Activated CD4-positive, alpha-beta T cell treated with anti-CD3 and anti-CD28 coated beads, Interleukin-2, amount 50 U/mL, for 16 hours (primary cell): ENCODE measurements around the gene SLC12A3.

Source experiments
- DNase-seq: peaks from one replicate; pipeline ENCODE4 v3.0.0-alpha.2; 2020

Gene SLC12A3

DNA sequence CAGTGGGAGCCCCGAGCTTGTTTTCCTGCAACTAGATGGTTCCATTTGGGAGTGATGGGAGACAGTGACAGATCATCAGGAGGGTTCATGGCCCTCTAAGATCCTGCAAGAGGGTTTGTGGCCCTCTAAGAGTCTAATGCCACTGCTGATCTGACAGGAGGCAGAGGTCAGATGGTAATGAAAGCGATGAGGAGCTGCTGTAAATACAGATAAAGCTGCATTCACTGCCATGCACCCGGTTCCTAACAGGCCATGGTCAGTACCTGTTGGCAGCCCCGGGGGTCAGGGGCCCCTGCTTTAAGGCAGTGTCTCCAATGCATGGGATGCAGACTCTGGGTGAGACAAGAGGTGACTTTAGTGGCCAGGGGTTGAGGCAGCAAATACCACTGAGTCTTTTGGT lies 30.8 kb downstream of the SLC12A3 start:
- no peak for DNase-seq

DNA sequence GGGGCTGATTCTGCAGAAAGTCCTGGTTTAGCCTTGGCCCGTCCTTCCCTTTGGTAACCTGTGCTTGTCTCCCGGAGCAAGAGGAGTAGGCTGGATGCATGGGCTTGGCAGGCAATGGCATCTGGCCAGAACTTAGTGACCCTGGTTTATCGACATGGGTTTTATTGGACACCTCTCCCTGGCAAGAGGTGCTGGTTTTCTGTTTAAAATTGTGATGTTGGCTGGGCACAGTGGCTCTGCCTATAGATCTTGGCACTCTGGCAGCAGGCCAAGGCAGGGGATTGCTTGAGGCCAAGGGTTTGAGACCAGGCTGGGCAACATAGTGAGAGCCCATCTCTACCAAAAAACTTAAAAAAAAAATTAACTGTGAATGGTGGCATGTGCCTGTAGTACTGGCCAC lies 31.2 kb downstream of the SLC12A3 start:
- no peak for DNase-seq

DNA sequence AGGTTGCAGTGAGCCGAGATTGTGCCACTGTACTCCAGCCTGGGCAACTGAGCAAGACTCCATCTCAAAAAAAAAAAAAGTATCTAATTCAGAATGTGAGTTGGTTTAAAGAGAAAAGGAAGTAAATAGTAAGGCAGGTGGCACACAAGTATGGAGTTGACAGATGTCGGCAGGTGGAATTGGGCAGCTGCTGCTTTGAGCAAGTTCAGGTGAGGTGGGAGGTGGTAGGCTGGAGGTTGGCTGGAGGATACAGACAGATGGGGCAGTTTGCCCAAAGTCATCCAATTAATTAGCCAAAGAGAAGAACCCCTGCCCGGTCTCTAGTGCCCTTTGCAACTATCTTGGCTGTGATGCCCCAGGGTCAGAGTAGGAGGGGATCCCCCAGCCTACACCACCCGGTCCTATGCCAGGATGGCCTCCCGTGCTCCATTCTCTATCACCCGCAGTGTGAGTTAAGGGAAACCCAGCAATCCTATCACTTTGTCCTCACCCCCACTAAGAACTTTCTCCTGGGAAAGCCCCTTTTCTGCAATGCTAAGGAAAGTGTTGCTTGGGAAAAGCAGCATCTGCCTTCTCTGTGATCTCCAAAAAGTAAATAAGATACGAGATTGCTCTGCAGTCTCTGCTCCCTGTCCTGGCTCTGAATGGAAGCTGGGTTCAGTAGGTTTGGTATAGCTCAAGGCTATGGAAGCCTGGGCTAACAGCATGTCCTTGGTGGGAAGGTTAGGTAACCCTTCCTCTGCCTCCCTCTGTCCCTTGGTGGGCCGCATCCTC lies 32.2 kb downstream of the SLC12A3 start:
- no peak for DNase-seq

DNA sequence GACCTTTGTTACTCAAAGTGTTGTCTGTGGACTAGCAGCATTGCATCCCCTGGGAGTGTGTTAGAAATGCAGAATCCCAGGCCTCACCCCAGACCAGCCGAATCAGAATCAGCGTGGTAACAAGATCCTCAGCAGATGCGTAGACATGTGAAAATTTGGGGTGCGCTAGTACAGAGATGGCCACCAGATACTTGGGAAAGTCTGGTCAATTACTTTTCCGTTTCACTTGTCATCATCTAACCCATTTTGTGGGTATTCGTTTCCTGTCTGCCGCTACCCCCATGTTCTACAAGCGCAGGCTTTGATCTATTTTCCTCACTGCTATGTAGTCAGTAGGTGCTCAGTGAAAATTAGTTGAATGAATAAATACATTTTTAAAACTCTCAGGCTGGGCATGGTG lies 33.8 kb downstream of the SLC12A3 start:
- peak; percentile 57 for DNase-seq

DNA sequence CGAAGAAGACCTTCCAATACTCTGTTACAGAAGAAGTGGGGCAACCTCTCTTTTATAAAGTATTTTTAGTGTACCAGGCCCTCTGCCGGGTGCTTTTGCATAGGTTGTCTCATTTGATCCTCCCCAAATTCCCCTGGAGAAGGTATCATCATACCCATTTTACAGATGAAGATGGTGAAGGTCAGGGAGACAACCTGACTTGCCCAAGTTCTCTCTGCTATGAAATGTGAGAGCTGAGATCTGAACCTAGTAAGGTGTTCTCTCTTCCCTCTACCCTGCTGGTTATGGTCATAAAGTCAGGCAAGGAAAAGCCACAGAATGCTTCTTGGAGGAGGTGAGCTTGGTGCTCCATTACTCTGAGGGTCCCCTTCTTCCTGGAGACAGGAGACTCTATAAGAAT lies 38.9 kb downstream of the SLC12A3 start:
- DNase-seq = no peak

DNA sequence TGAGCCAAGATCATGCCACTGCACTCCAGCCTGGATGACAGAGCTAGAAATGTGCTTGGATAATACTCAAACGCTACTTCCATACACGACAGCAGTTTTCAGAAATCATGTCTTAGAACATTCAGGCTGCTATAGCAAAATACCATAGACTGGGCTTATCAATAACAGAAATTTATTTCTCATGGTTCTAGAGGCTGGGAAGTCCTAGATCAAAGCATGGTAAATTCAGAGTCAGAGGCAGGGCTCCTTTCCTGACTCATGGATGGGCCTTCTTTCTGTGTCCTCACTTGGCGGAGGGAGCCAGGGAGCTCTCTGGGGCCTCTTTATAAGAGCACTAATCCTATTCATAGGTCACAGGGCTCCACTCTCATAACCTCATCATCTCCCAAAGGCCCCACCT lies 42.4 kb downstream of the SLC12A3 start:
- DNase-seq = no peak

DNA sequence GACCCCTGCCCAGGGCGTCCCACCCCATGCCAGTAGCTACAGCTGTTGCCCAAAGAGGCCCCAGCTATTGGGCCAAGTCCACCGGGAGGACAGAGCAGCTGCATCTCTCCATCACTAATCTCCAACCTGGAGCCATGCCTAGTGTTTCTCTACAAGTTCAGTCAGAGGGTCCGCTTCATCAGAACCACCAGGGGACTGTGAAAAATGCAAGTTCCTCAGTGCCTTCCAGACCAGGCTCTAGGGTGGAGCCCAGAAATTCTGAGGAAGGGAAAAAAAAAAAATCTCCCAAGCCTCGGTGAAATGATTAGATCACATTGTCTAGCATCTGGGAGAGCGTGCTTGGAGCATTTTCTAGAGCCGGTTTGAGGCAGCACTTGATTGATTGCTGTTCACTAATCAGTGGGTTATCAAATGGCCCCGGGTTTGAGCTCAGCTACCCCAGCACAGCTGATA lies 44.5 kb downstream of the SLC12A3 start:
- DNase-seq = no peak

DNA sequence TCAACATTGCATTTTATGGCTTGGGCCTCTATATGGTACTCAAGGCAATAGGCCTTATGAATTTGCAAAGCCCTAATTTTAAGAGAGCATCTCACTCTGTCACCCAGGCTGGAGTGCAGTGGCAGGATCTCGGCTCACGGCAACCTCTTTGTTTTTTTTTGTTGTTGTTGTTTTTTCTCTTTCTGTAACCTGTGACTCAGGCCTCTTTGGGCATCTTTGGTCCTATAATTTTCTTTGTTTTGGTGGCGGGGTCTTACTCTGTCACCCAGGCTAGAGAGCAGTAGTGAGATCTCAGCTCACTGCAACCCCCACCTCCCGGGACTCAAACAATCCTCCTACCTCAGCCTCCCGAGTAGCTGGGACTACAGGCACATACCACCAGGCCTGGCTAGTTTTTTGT lies 45.1 kb downstream of the SLC12A3 start:
- no peak for DNase-seq

DNA sequence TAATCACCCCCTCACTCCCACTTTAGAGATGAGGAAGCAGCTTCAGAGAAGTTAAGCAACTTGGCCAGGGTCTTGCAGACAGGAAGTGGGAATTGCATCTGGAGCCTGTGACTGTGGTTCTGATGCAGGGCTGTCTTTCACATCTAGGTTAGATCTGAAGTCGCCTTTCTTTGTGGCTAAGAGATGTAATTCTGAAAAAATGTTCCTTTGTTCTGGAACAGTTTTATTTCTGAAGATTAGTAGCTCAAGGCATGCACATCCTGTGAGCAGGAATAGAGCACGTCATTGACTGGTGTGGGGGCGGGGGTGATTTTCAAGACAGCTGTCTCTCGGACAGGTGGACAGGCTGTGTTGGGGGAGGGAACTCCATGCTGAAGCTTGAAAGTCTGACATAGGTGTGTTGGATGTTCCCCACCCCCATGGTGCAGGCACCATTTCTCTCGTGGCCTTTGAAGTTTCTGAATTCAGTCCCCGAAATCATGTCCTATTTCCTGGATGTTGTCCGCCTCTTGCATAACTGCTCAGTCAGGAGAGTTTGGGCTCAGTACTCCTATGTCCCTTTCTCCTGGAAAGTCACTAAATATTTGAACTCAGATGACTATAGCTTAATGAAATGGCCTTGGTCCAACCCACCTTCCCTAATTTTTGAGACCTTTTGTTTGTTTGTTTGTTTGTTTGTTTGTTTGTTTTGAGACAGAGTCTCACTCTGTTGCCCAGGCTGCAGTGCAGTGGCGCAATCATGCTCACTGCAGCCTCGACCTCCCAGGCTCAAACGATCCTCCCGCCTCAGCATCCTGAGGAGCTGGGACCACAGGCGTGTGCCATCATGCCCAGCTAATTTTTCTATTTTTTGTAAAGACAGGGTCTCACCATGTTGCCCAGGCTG lies 45.9 kb downstream of the SLC12A3 start:
- DNase-seq = no peak

DNA sequence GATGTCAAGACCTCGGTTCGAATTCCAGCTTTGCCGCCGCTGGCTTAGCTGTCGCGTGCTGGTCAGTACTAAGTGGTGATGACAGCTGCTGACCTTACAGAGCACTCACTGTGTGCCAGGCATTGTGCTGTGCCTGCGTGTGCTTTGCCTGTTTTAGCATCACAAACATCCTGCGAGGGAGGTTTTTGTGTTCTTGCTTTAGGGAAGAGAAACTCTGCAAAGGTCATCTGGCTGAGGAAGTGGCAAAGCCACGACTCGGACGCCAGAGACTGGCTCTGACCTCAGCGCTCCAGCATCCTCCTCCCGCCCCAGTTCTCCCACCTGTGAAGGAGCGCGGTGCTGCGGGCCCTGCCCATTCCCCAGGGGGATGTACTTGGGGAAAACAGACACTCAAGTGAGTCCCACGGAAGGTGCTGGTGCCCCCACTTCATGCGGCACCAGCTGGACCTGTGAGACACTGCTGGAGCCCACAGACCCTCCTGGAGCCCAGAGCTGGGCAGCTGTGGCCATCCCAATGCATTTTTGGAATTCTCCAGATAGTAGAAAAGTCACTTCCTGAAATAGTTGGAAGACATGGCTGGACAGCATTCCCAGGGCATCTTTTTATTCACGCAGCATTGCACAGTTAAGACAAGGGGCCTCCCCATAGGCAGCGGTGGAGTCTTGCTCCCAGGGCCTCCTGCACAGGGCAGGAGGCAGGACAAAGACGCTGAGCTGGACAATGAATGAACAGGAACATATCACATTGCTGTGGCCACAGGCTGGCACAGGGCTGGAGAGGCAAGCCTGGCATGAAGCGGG lies 47.0 kb downstream of the SLC12A3 start:
- no peak for DNase-seq

DNA sequence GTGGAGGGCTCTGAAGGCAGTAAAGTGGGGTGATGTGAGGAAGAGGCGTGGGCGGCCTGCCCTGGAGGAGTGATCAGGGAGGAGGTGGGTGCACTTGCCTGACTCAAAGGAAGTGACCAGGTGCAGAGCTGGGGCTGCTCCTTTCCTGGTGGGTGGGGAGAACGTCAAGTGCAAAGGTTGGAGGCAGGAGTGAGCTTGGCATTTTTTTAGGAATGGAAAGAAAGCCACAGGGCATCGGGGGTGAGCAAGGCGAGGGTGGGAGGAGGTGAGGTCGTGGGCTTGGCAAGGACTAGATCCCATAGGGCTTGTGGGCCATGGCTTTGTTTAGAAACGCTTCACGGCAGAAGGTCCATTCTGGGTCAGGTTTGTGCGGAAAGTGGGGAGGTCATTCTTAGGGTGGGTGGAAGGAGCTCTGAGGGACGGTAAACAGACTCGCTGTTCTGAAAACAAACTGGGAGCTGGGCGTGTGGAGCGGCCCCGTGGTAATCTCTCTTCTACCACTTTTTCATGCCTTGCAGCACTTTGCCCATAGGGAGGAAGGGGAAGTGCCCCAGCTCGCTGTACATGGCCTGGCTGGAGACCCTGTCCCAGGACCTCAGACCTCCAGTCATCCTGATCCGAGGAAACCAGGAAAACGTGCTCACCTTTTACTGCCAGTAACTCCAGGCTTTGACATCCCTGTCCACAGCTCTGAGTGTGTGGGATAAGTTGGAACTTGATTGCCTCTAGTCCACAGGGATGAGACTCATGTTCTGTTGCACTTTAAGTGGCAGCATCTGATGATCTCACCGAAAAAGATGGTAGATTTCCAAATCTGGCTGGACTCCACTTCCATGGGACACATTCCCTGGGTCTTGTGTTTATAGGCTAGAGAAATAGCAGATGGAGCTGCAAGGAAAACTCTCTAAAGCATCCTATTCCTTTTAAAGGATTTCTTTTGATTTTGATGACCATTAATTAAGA lies 48.0 kb downstream of the SLC12A3 start:
- DNase-seq = no peak

DNA sequence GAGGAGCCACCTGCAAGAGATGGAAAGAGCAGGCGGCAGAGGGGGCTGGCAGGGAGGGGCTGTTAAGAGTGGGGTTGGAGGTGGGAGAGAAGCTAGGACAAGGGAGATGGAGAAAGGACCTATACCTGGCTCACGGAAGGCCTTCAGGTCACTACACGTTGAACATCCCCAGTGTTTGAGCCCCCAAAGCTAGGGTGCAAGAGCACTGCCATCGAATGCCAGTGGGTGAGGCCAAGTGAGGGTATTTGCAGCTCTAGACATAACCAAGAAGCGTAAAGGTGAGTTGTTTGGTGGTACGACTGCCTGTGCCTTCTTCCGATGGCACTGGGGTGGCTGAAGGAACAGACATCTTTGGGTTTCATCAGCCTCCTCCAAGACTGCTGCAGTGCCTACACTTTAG lies 49.9 kb downstream of the SLC12A3 start:
- DNase-seq = no peak

DNA sequence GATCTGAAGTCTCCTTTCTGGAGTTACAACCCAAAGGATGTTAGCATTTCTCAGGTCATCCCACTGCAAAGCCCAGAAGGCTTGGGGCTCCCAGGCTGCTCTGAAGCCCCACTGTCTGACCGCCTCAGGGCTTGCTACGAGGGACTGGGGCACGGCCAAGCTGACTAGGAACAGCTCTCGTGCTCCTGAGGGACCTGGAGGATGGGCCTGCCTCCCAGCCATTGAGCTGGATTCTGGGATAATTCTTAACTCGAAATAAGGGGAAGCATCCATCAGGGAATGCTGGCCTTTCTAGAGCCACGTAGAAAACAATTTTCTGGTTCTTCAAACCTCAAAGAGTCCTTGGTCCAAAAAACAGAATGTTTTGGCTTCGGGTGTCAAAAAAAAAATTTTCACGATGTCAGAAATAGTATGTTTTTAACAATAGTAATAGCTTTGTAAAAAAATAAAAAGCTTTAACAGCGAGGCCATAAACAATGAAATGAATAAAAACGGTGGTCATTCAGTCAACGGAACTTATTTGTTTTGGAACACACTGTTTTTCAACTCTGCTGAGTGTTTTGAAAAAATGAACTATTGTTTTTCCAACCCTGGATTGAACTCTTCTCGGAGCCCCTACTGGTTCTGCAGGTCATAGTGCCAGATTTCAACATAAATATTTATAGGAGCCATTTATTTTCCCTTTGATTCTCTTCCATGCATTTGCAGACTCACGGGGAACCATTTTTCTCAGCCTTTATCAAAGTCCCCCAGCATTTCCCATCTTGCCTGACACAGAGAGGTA lies 50.5 kb downstream of the SLC12A3 start:
- DNase-seq = no peak

DNA sequence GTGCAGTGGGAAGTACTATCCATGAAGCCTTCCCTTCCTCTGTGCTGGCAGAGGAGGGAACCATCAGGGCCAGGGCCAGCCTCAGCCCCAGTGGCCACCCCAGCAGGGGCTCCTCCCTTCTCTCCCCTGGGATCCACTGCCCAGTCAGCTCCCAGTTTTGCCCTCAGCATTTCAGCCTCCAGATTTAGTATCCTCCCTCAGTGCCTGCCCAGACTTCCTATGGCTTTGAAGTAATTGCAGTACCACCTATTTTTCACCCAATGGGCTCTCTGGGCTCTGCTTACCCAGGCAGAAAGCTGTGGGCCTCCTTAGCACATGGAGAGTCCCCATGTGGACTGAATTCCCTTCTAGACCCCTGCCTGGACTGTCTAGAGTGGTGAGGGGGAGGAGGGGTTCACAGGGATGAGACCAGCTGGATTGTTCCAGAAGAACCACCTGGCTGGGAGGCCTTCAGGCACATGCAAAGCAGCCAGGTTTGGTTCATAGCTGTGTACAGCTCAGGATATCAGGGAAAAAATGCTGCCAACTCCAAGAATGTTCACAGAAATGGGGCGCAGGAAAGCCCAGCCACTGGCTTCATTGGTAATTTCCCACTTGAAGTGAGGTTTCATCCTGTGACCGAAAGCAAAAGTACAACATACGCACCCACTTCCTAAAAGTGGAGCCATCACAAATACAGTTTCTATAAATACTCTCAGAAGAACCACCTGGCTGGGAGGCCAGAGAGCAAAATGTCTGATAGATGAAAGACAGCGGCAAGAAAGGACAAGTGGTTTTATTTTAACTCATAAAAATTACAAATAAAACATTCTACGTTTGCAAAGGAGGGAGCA lies 51.8 kb downstream of the SLC12A3 start:
- peak; percentile 70 for DNase-seq

DNA sequence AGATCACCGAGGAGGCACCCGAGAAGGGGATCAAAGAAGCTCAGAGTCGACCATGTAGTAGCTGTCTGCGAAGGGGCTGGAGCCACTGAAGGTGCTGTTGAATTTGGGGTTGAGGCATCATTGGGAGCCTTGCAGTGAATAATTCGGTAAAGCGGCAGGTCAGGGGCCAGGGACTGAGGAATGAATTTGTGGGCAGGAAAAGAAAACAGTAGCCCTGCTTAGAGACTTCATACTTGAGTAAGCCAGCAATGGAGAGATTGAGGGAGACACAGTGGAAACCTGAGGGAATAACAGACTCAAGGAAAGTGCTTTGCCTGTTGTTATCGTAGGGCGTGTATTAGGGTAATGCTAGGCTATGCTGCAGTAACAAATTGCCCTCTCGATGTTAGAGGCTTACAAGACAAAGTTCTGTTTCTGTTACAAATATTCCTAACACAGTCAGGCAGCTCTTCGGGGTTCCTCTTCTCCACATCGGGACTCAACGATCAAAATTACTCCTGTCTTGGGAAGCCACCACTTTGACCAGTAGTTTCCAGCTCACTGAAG lies 53.5 kb downstream of the SLC12A3 start:
- DNase-seq = no peak

DNA sequence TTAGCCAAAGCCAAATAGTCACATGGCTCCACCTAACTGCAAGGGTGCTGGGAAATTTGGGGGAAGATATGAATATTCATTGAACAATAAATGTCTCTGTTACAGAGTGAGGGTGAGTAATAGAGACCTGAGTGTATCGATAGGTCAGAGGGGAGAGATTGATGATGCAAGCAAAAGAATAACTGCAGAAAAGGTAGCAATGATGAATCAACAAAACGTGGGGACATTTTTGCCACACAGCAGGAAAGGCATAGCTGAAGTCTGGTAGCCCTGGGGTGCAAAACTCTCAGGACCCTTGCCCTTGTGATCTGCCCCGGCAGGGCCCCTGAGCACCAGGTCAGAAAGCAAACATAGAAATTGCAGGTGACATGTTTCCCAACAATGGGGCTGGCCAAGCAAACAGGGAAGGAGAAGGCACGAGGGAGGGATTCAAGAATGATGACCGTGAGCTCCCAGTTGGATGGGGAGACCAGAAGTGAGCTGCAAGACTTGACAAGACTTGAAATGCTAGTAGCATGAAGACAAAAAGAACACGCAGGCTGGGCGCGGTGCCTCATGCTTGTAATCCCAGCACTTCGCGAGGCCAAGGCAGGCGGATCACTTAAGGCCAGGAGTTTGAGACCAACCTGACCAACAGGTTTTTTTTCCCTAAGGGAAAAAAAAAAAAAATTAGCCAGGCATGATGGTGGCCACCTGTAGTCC lies 54.2 kb downstream of the SLC12A3 start:
- DNase-seq = no peak

DNA sequence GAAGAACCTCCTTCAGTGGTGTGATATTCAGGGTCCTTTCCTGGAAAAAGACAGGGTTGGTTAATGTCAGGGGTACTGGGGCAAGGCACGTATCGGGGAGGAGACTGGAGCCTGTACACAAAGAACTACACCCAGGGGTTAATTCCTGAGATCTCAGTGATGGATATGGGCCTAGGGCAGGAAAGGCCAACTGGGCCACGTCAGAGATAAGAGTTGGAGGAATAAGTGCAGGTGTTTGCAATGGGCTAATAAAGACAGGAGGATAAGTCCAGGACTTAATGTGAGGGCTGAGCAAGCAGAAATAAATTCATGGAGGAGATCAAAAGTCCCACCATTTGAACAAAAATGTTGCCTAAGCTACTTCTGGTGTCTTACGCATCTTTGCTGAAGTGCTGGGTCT lies 56.6 kb downstream of the SLC12A3 start:
- DNase-seq = no peak

DNA sequence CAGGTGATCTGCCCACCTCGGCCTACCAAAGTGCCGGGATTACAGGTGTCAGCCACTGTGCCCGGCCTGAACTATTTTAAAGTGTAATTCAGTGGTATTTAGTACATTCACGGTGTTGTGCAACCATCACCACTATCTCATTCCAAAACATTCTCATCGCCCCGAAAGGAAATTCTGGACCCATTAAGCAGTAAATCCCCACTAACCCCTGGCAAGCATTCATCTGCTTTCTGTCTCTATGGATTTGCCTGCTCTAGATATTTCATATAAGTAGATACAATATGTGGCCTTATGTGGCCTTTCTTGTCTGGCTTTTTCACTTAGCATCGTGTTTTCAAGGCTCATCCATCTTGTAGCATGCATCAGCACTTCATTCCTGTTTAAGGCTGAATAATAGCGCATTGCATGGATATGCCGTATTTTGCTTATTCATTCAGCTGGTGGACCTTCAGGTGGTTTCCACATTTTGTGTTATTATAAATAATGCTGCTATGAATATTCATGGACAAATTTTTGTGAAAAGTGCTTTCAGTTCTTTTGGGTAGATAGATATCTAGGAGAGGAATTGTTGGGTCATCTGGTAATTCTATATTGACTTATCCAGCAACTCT lies 58.6 kb downstream of the SLC12A3 start:
- DNase-seq = no peak

DNA sequence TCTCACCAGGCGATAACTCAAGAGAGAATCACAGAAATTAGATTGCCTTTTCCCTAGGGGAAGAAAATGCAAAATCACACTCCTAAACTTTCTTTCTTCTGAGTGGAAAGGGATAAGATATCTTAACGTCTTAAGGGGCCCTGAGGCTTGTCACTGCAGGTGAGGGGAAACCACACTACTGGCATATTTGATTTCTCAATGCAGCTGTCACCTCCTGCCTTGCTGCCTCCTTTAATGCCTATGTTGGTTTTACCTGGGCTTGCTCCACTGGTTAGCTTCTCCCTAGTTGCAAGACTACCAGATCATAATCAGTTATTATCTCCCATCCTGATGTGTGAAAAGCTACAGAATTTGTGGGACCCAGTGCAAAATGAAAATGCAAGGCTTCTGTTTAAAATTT lies 62.5 kb downstream of the SLC12A3 start:
- DNase-seq = no peak
